Measurements from ENCODE around the gene KIF1A.

- TF ChIP-seq CTCF (conservative IDR thresholded peaks at IDR 0.05) (no peak; the same call in 1 of the 2 replicates), EZH2 (IDR thresholded peaks at IDR 0.05; ENCODE audit: low read depth) (no peak)
Observed at GRCh38 chr2:240834377-240834975, 14.5 kb upstream of the KIF1A start.
